Bronchial epithelial cell (primary cell): ENCODE data around the gene OTOP2. TPM values are rescaled to one million over a fixed set of nuclear protein-coding genes. Genes with fewer than 3 reads are reported as not detected.

Experiments used
- DNase-seq: peaks from one replicate; pipeline ENCODE4 v3.0.0-alpha.2; 2010; ENCODE audit warnings: low read depth
- FAIRE-seq: peaks from 2 replicates; lab custom pipeline; 2011; peaks lifted over from hg19 to GRCh38; lab: Jason Lieb, UNC
- H3K27me3 ChIP-seq: 2 replicates; pipeline ENCODE4 v1.5.1; 2011; ENCODE audit warnings: low read length; ENCODE audit not compliant: control insufficient read depth, insufficient read depth
- H3K36me3 ChIP-seq: 2 replicates; pipeline ENCODE4 v1.5.1; 2011; ENCODE audit warnings: low read length; ENCODE audit not compliant: control insufficient read depth, insufficient read depth
- H3K4me3 ChIP-seq: 2 replicates; pipeline ENCODE4 v1.5.1; 2011; ENCODE audit warnings: mild to moderate bottlenecking, low read depth, low read length, control low read depth
- total RNA-seq: library from RNA; depleted of rRNA; stranded (reverse); fragments of >200 nt; gene quantifications from 2 replicates; pipeline ENCODE4 v1.2.1, GENCODE V29; 2014
- TF ChIP-seq, protein P1 (sequence below): IDR thresholded peaks from 2 replicates; pipeline ENCODE4 v1.5.1; 2011; ENCODE audit warnings: mild to moderate bottlenecking, moderate library complexity, low read length, control low read depth, inconsistent platforms; ENCODE audit not compliant: insufficient read depth, severe bottlenecking

The OTOP2 gene
- total RNA-seq, 1 donor from 2014 or later = not detected

DNA sequence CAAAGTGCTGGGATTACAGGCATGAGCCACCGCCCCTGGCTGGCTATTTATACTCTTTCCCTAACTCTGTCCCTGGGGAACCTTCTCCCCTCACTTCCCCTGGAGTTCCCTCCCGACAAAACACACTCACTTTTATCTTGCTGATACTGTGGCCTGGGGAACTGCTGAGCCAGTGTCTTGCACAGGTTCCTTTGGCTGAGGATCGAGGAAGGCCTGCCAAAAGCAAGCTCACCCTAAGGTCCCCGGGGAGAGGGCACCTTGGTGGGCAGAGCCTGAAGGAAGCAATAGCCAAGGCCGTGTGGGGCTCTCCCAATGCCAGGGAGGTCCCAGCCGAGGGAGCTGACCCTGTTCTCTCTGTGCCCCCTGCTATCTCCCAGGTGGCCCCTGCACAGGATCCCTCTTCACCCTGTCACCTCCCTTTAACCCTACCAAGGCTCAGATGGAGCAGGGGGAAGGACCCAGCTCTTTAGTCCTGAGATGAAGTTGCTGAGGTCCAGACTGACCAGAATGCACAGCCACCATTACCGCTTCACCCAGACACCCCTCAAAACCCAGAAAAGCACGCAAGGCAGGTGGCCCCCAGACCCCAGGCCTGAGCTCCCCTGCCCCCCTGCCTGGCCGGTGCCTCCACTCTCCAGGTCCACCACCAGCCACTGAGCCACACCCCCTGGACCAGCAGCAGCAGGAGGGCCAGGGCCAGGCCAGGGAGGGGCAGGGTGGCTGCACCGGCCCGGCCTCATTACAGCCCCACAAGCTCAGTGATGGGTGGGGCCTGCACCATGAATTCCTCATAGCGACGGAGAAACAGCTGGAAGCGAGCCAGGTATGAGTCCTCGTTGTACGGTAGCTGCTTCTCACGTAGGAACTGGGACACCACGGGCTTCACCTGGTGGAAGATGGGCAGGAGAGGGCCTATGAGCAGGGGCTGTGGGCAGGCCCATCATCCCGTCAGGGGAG lies 46.2 kb upstream of the OTOP2 start:
- FAIRE-seq (no peak), DNase-seq (peak; percentile 83)
- TF ChIP-seq, protein P1, sequence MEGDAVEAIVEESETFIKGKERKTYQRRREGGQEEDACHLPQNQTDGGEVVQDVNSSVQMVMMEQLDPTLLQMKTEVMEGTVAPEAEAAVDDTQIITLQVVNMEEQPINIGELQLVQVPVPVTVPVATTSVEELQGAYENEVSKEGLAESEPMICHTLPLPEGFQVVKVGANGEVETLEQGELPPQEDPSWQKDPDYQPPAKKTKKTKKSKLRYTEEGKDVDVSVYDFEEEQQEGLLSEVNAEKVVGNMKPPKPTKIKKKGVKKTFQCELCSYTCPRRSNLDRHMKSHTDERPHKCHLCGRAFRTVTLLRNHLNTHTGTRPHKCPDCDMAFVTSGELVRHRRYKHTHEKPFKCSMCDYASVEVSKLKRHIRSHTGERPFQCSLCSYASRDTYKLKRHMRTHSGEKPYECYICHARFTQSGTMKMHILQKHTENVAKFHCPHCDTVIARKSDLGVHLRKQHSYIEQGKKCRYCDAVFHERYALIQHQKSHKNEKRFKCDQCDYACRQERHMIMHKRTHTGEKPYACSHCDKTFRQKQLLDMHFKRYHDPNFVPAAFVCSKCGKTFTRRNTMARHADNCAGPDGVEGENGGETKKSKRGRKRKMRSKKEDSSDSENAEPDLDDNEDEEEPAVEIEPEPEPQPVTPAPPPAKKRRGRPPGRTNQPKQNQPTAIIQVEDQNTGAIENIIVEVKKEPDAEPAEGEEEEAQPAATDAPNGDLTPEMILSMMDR = no peak
- no peaks in the 10 kb centered on the region for H3K36me3 ChIP-seq
- no peaks in the 10 kb centered on the region for H3K27me3 ChIP-seq
- no peak overlapping the region for H3K4me3 ChIP-seq

DNA sequence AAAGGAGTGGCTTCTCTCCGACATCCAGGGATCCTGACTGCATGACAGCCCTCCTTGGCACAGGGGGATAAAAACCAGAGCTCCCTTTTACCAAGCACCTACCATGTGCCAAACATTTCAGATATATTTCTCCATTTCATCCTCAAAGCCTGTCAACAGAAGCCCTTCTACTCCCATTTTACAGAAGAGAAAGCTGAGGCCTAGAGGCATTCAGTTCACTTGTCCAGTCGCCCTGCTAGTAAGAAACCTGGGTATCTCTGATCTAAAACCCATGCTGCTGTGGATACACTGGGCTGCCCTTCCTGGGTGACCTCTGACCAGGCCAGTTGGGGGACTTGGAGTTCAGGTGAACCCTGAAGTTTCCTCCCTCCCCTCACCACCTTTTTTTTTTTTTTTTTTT lies 45.4 kb upstream of the OTOP2 start:
- Histone ChIP-seq H3K4me3 (no peak overlapping the region), H3K36me3 (no peaks in the 10 kb centered on the region), H3K27me3 (no peaks in the 10 kb centered on the region)
- no peak for FAIRE-seq
- TF ChIP-seq, protein P1 = no peak
- no peak for DNase-seq

DNA sequence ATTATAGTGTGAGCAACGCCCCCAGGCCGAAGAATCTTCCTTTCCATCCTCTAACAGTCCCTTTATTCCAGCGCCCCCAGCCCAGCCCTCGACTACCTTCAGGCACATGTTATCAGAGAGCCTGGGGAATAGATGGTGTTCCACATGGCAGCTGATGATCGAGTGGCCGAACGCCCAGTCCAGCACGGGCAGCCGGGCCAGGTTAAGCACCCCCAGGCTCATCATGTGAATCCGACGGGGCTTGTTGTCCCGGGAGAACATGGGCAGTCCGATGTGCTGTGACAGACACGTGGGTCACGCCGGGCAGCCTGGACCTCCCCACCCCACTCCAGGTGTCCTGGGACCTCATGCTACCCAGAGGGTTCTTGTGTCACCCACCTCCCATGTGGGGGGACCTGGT lies 44.8 kb upstream of the OTOP2 start:
- TF ChIP-seq, protein P1 = no peak
- no peaks in the 10 kb centered on the region for H3K27me3 ChIP-seq
- FAIRE-seq (no peak), DNase-seq (no peak)
- H3K36me3 ChIP-seq = no peaks in the 10 kb centered on the region
- no peak overlapping the region for H3K4me3 ChIP-seq

DNA sequence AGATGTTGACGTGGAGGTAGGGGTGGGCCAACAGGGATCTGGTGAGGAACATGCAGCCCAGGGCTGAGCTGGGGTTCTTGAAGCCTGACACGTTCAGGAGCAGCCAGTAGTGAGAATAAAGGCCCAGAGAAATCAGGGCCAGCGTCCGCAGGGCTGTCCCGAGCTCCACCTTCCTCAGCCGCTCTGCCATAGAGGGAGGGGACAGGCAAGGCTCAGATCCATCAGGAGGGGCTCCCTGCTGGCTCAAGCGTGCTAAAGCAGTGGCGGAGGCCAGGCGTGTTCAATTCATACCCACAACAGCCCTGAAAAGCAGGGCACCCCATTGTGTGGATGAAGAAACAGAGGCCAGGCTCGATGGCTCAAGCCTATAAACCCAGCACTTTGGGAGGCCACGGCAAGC lies 43.0 kb upstream of the OTOP2 start:
- H3K27me3 ChIP-seq = no peaks in the 10 kb centered on the region
- FAIRE-seq = no peak
- TF ChIP-seq, protein P1 = no peak
- H3K36me3 ChIP-seq = no peaks in the 10 kb centered on the region
- DNase-seq = no peak
- H3K4me3 ChIP-seq = no peak overlapping the region

DNA sequence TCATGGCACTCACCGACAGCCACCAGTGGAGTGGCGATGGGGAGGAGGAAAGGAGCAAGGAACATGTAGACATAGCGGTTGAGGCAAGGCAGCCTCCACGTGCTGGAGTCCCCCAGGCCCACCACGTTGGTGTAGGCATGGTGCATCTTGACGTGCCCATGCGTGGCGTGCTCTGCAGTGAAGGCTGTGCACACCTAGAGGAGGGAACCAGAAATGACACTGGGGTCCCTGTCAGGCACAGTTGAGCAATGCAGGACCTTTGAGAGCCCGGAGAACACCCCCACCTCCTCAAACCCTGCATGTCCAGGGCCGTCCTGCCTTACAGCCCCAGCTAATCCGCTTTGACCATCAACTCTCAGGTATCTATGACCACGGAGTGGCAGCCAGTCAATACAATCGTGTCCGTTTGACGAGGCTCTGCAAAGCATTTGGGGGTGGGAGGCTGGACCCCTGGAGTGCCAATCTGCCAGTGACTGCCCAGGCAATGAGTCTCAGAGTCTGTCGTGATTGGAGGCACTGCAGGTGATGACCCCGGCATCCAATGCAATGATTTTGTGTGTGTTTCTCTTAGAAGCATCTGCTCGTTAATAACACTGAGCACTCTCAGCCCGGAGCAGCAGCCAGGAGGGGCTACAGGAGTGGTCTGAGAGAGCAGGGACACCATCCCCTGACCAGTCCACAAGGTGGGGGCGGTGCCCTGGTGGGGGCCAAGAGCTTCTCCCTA lies 41.4 kb upstream of the OTOP2 start:
- DNase-seq (no peak), FAIRE-seq (no peak)
- H3K4me3 ChIP-seq = no peak overlapping the region
- H3K36me3 ChIP-seq = no peaks in the 10 kb centered on the region
- H3K27me3 ChIP-seq = no peaks in the 10 kb centered on the region
- TF ChIP-seq, protein P1 = no peak
